ENCODE results near the gene MSANTD4. TPM values are rescaled to one million over a fixed set of nuclear protein-coding genes. Genes with fewer than 3 reads are reported as not detected.
A peak's percentile ranks its signal among the peaks of the same experiment; 100 is the strongest.
"Not testable (repeated sequence)": the region's sequence is repeated elsewhere in the genome, so short reads cannot be mapped to it uniquely, and the experiment has no call there.

Gene MSANTD4
- polyA plus RNA-seq, 6 donors from 2014 or later = 3.7 to 7.7 (median 3.8) TPM; not detected in 1

DNA sequence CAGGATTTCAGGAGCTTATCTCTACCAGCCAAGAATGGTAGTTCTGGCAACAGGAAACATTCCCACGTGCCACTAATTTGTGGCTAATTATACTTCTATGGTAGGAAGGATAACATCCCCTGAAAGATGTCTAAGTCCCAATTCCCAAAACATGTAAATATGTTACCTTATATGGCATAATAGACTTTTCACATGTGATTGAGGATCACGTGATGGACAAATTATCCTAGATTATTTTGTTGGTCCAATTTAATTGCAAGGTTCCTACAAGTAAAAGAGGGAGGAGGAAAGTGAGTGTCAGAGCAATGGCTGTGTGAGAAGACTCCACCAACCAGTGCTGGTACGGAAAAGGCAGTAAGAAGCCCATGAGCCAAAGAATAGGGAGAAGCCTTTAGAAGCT lies 9.9 kb upstream of the MSANTD4 start:
- H3K4me3 Mint-ChIP-seq = no peak overlapping the region
- H3K36me3 Mint-ChIP-seq = no peaks in the 10 kb centered on the region
- no peak for ATAC-seq (ENCODE audit: low read depth in 2 of 2)
- no peaks in the 10 kb centered on the region for H3K4me1 Mint-ChIP-seq
- no peak for DNase-seq
- no peak overlapping the region for H3K27ac Mint-ChIP-seq
- peaks cover 38 to 54% (median 53%) of the 10 kb centered on the region in 3 donors for H3K27me3 Mint-ChIP-seq
- peaks cover 0 to 8% (median 0%) of the 10 kb centered on the region in 7 donors for H3K9me3 Mint-ChIP-seq

DNA sequence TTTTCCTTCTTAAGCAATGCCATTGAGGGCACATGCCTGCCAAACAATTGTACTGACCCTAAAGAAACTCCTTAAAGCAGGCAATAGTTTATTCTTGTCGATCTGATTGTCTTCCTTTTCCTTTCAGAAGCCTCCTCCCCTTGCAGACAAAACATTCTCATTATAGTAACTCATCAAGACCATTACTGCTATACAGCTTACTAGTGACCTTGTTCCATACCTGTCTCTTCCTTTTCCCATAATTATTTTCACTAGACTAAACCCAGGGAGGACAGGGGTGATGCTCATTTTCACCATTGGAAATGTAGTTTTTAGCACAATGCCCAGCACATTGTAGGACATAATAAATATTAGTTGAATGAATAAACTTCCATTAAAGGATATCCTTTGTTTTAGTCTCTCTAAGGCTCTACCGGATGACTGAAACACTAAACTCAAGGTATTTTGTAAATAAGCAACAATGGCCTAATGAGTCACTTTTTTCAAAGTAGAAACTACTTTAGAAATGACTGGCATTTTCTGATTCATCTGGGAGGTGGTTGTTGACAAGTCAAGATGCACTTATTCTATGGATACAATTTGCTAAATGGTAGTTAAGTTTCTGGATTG lies 9.3 kb upstream of the MSANTD4 start:
- peaks cover 36 to 54% (median 51%) of the 10 kb centered on the region in 3 donors for H3K27me3 Mint-ChIP-seq
- H3K36me3 Mint-ChIP-seq = no peaks in the 10 kb centered on the region
- peaks cover 0 to 8% (median 0%) of the 10 kb centered on the region in 7 donors for H3K9me3 Mint-ChIP-seq
- ATAC-seq (ENCODE audit: low read depth in 2 of 2) (no peak), DNase-seq (no peak)
- no peaks in the 10 kb centered on the region for H3K4me1 Mint-ChIP-seq
- H3K27ac Mint-ChIP-seq = no peak overlapping the region
- no peak overlapping the region for H3K4me3 Mint-ChIP-seq

DNA sequence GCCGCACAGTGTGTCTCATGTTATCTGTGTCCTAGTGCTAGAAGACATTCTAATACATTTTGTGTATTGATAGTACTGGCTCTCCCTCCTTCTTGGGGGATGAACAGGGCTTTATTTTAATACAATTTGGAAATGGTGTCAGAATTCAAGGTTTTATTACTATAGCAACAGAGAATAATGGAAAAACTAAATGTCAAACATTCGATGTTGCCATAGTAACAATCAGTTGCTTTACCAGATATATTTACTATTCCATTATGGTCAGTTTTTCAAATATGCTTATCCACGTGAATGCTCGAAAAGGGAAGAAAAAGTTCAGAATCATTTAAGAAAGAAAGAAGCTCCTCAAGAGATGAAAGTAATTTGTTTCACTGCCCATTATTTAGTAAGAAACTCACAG lies 8.6 kb upstream of the MSANTD4 start:
- Mint-ChIP-seq H3K27me3 (peaks cover 29 to 47% (median 44%) of the 10 kb centered on the region in 3 donors), H3K4me3 (no peak overlapping the region), H3K27ac (no peak overlapping the region), H3K36me3 (no peaks in the 10 kb centered on the region), H3K9me3 (peaks cover 0 to 8% (median 0%) of the 10 kb centered on the region in 7 donors), H3K4me1 (no peaks in the 10 kb centered on the region)
- no peak for DNase-seq
- ATAC-seq (ENCODE audit: low read depth in 2 of 2) = no peak

DNA sequence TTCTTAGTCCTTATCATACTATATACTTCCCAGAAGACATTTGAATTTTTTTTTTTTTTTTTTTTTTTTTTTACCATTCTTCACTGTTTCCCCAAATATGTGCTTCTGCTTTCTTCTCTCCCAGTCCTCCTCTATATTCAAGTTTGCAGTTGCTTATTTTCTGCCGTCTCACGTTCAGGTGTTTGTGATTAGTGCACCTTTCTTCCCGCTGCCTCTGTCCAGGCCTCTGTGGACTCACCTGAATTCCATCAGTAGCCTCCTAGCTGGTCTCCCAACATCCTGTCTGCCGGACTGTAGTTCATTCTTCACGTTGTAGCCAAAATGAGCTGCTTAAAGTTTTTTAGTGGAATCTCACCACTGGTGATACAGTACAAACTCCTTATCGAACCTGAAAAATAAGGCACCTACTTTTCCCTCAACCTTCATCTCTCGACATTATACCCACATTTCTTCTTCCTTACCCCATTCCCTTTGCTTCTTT lies 795 bp upstream of the MSANTD4 start:
- Mint-ChIP-seq H3K4me3 (peak overlapping the region; percentile 89 to 99 (median 98)), H3K27ac (peak overlapping the region; percentile 79 to 96 (median 94)), H3K9me3 (peaks cover 0 to 4% (median 0%) of the 10 kb centered on the region in 7 donors), H3K27me3 (peaks cover 0 to 5% (median 5%) of the 10 kb centered on the region in 3 donors), H3K36me3 (peaks cover 4% of the 10 kb centered on the region in 2 donors), H3K4me1 (peaks cover 38 to 48% (median 40%) of the 10 kb centered on the region in 3 donors)
- DNase-seq = no peak
- no peak for ATAC-seq (ENCODE audit: low read depth in 2 of 2)

DNA sequence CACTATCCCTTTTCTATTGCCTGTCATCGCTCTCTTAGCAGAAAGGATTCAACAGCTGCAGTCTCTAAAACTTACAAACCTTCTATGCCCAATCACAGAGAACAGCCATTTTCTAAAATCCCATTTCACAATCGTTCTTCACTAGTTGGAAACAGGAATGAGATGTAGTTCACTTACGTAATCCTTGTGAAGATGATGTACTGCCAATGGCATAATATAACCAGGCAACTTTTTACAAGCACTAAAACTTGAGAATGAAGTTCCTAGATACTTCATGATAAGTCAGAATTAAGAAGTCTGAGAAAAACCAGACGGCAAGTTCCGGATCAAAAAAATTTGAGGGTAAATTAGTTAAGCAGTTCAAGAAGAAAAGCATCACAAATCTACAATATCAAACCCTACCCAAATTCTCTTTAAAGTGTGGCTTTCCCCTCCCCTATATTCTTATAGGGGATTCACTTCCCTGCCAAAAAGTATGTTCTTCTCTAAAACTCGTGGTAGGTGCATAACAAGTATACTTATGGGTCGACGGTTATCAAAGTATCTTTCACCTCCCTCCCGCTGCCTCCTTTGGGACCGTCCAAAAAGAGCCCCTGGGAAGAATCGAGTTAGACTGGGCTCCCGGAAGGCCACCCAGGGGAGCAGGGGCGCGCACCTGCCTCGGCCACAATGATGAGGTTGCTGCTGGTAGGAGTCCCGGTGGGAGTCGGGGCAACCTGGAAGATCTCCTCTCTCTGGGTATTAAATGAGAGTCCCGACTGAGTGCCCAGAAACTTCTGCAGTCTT lies 666 bp downstream of the MSANTD4 start:
- Mint-ChIP-seq H3K36me3 (peaks cover 4% of the 10 kb centered on the region in 2 donors), H3K27ac (peak overlapping the region; percentile 90 to 96 (median 95)), H3K27me3 (no peaks in the 10 kb centered on the region), H3K9me3 (peaks cover 0 to 2% (median 0%) of the 10 kb centered on the region in 7 donors), H3K4me3 (peak overlapping the region; percentile 89 to 99 (median 98)), H3K4me1 (peaks cover 41 to 52% (median 43%) of the 10 kb centered on the region in 3 donors)
- DNase-seq (no peak), ATAC-seq (ENCODE audit: low read depth in 2 of 2) (no peak)

DNA sequence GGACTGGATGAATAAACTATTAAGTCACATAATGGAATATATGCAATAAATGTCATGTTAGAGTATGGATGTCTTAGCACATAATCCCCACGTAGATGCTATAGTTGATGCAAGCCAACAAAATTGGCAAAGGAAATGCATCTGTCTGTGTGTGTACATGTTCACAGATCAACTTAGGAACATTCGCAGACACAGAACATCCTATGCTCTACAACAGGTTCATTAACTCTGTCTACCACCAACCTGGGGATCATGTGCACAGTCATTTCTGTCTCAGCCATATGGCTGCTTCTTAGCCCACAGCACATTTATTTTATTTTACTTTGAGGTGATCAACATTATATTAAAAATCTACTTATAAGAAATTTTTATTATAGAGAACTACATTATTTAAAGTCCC lies 4.9 kb downstream of the MSANTD4 start:
- Mint-ChIP-seq H3K4me1 (peaks cover 38 to 51% (median 40%) of the 10 kb centered on the region in 3 donors), H3K27me3 (no peaks in the 10 kb centered on the region)
- ATAC-seq (ENCODE audit: low read depth in 2 of 2) = no peak

DNA sequence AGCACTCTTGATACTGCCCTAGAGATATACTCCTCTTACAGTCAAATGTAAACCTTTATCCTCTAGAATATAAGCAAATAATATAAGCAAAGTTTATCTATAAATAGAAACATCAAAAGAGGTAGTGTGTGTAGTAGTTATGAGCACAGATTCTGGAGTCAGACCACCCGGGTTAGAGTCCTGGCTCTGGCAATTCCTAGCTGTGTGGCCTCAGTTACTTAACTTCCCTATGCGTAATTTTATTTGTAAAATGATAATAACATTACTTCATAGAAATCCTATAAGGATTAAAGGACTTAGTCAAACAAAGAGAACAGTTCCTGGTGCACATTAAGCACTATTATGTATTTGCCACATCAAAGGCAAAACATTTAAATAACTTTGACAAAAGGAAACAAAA lies 7.0 kb downstream of the MSANTD4 start:
- Mint-ChIP-seq H3K27me3 (no peaks in the 10 kb centered on the region), H3K4me3 (no peak overlapping the region), H3K9me3 (peaks cover 0 to 3% (median 0%) of the 10 kb centered on the region in 7 donors), H3K4me1 (peaks cover 22 to 41% (median 34%) of the 10 kb centered on the region in 3 donors), H3K36me3 (peaks cover 15 to 18% of the 10 kb centered on the region in 2 donors), H3K27ac (no peak overlapping the region)
- DNase-seq = no peak
- ATAC-seq (ENCODE audit: low read depth in 2 of 2) = no peak

More for the DNA sequence above, 4.9 kb downstream of the MSANTD4 start:
- no peaks in the 10 kb centered on the region for H3K9me3 Mint-ChIP-seq
- no peak overlapping the region for H3K4me3 Mint-ChIP-seq
- no peak for DNase-seq
- peaks cover 4% of the 10 kb centered on the region in 2 donors for H3K36me3 Mint-ChIP-seq
- H3K27ac Mint-ChIP-seq = no peak overlapping the region

DNA sequence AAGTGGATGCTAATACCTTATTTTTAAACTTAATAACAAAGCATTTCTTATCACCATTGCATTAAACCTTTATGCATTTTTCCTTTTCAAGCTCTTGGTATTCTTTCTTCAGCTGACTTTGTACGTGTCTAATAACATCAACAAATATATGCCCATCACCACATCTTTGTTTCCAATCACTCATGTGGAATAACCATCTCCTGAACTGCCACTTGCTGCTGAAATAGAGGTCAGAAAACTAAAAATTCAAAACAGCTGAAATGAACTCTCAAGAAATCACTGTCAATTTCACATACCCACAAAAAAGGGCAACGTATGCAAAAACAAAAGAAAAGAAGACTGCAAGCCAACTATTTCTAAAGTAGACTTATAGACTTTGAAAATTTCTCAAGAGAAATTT lies 7.4 kb downstream of the MSANTD4 start:
- peak overlapping the region in 1 of 6 donors; percentile 47 for H3K27ac Mint-ChIP-seq
- H3K36me3 Mint-ChIP-seq = peaks cover 19 to 23% of the 10 kb centered on the region in 2 donors
- no peaks in the 10 kb centered on the region for H3K27me3 Mint-ChIP-seq

DNA sequence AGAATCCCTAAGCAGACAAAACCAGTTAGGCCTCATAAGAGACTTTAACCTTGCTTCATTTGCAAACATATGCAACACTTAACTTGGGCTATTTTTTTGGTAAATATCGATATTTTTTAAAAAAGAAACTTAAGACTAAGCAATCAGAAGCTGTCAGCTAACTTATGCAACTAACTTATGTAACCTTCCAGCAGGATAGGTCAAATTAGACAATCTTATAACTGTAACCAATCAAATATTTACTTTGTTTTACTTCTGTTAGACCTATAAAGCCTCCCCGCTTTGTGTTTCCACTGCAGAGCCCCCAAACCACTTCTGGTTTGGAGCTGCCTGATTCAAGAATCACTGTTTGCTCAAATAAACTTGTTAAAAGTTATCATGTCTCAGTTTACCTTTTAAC lies 8.0 kb downstream of the MSANTD4 start:
- H3K9me3 Mint-ChIP-seq = peaks cover 0 to 3% (median 0%) of the 10 kb centered on the region in 7 donors
- H3K27me3 Mint-ChIP-seq = no peaks in the 10 kb centered on the region
- ATAC-seq (ENCODE audit: low read depth in 2 of 2) (no peak), DNase-seq (no peak)
- H3K4me3 Mint-ChIP-seq = no peak overlapping the region
- peaks cover 15 to 31% (median 29%) of the 10 kb centered on the region in 3 donors for H3K4me1 Mint-ChIP-seq
- no peak overlapping the region for H3K27ac Mint-ChIP-seq
- peaks cover 23 to 25% of the 10 kb centered on the region in 2 donors for H3K36me3 Mint-ChIP-seq

More for the DNA sequence above, 7.4 kb downstream of the MSANTD4 start:
- Mint-ChIP-seq H3K4me1 (peaks cover 18 to 37% (median 32%) of the 10 kb centered on the region in 3 donors), H3K9me3 (peaks cover 0 to 3% (median 0%) of the 10 kb centered on the region in 7 donors), H3K4me3 (no peak overlapping the region)
- ATAC-seq (ENCODE audit: low read depth in 2 of 2) (no peak), DNase-seq (no peak)

DNA sequence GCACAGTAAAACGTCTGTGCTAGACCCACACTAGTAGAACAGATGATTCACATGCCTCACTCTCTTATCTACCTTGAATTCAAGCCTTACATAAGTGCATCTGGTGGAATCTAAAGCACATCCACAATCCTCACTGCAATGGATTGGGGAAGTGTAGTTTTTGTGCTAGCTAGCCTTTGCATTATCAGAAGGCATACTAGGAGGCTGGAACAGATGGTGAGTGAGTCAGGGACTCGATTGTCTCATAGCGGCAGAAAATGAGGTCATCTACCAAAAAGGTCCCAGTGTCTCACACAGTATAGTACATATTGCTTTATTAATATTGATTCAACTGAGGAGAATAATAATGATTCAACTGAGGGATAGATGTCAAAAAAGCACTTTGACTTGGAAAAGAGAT lies 9.3 kb downstream of the MSANTD4 start:
- Mint-ChIP-seq H3K36me3 (peaks cover 27 to 33% of the 10 kb centered on the region in 2 donors), H3K4me3 (no peak overlapping the region), H3K9me3 (peaks cover 0 to 3% (median 0%) of the 10 kb centered on the region in 7 donors), H3K27ac (no peak overlapping the region), H3K4me1 (peaks cover 9 to 26% (median 21%) of the 10 kb centered on the region in 3 donors), H3K27me3 (no peaks in the 10 kb centered on the region)
- ATAC-seq (ENCODE audit: low read depth in 2 of 2) (no peak), DNase-seq (no peak)

DNA sequence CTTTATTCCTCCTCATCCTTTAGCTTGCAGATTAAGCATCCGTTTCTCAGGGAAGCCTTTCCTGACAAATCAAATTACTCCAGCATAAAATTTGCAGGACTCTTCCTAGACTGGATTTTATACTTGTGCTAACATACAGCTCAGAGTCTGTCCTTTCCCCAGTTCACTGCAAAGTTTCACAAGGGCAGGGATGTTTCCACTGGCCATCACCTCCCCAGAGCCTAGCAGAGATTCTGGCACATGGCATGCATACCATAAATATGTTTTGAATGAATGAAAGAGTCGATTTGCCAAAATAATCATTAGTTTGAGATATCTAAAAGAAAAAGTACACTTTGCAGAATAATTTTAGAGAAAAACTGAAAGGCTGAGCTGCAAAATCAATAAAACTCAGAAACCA lies 10.6 kb downstream of the MSANTD4 start:
- no peak overlapping the region for H3K4me3 Mint-ChIP-seq
- H3K4me1 Mint-ChIP-seq = peaks cover 7 to 24% (median 19%) of the 10 kb centered on the region in 3 donors
- H3K9me3 Mint-ChIP-seq = peaks cover 0 to 3% (median 0%) of the 10 kb centered on the region in 7 donors
- H3K36me3 Mint-ChIP-seq = peaks cover 34 to 37% of the 10 kb centered on the region in 2 donors
- no peak overlapping the region for H3K27ac Mint-ChIP-seq
- no peak for DNase-seq
- ATAC-seq (ENCODE audit: low read depth in 2 of 2) = no peak
- H3K27me3 Mint-ChIP-seq = no peaks in the 10 kb centered on the region

DNA sequence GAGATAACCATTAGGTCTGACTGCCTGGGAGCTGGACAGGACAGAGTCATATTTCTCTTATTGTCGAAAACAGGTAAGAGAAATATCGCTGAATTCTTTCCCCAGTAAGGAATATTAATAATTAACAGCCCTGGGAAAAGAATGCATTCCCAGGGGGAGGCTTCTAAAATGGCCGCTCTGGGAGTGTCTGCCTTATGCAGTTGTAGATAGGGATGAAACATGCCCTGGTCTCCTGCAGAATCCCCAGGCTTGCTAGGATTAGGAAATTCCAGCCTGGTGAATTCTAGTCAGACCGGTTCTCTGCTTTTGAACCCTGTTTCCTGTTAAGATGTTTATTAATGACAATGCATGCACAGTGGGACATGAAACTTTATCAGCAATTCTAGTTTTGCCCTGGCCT lies 18.9 kb downstream of the MSANTD4 start:
- Mint-ChIP-seq H3K36me3 (peaks cover 52 to 62% of the 10 kb centered on the region in 2 donors), H3K9me3 (peaks cover 6 to 24% (median 13%) of the 10 kb centered on the region in 7 donors), H3K4me3 (peak overlapping the region in 1 of 8 donors; percentile 68), H3K4me1 (peaks cover 8 to 24% (median 16%) of the 10 kb centered on the region in 3 donors)
- not testable (repeated sequence) for H3K27ac Mint-ChIP-seq; DNase-seq; H3K27me3 Mint-ChIP-seq; ATAC-seq (ENCODE audit: low read depth in 2 of 2)

DNA sequence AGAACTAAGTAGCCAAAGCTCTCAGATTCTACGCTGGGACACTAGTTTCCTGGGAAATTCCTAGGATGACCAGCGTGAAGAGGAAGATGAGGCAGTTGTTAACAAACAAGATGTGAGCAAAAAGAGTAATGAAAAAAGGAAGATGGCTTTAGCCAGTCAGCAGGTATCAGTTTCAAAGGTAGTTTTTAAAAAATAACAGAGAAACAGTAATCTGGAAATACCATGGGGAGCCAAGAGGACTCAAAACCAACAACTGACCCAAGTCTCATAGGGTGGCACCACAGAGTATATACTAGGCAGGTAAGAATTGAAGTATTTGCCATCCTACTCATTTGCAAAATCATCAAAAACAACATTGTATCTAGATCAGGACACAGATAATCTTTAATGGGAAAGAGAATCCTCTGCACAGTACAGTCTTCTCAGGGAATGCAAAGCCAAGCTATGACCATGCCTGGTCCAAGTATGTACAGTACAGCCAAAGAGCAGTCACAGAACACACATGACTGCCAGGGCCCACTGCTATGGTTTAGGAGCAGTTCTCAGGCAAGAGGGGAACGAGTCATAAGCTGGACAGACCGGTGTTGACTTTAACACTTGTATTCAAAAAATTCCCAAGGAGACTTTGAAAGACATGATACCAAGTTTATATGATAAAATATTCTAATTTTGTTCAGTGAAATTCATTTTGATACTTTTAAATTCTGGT lies 20.6 kb downstream of the MSANTD4 start:
- Mint-ChIP-seq H3K27me3 (no peaks in the 10 kb centered on the region), H3K9me3 (peaks cover 8 to 24% (median 15%) of the 10 kb centered on the region in 7 donors), H3K27ac (no peak overlapping the region), H3K4me3 (no peak overlapping the region), H3K36me3 (peaks cover 46 to 69% of the 10 kb centered on the region in 2 donors), H3K4me1 (peaks cover 16 to 37% (median 28%) of the 10 kb centered on the region in 3 donors)
- ATAC-seq (ENCODE audit: low read depth in 2 of 2) (no peak), DNase-seq (no peak)

Measured in naive B cell (primary cell).